HEK293 (cell line): ENCODE results near the gene MED29.

Experiments
- PRDM2 ChIP-seq: fragments of 450-650 bp; formaldehyde crosslinking; IDR thresholded peaks from 2 replicates; pipeline ENCODE4 v1.5.1; 2016; ENCODE audit warnings: missing biosample characterization, missing genetic modification characterization, borderline replicate concordance
- REPIN1 ChIP-seq: fragments of 450-650 bp; formaldehyde crosslinking; IDR thresholded peaks from 2 replicates; pipeline ENCODE4 v1.5.1; 2017; ENCODE audit warnings: missing biosample characterization, missing genetic modification characterization, low read depth
- TRIM28 ChIP-seq: IDR thresholded peaks from 2 replicates; pipeline ENCODE4 v1.6.1; 2011; ENCODE audit warnings: low read length, control low read depth, borderline replicate concordance
- YY2 ChIP-seq: fragments of 450-650 bp; formaldehyde crosslinking; IDR thresholded peaks from 2 replicates; pipeline ENCODE4 v1.5.1; 2016; ENCODE audit warnings: missing biosample characterization, missing genetic modification characterization
- ZBTB10 ChIP-seq: fragments of 450-650 bp; formaldehyde crosslinking; IDR thresholded peaks from 2 replicates; pipeline ENCODE4 v1.5.1; 2016; ENCODE audit warnings: missing biosample characterization, missing genetic modification characterization
- ZBTB48 ChIP-seq: fragments of 450-650 bp; formaldehyde crosslinking; IDR thresholded peaks from 2 replicates; pipeline ENCODE4 v1.5.1; 2016; ENCODE audit warnings: missing biosample characterization, missing genetic modification characterization
- ZIC2 ChIP-seq: fragments of 450-650 bp; formaldehyde crosslinking; IDR thresholded peaks from 2 replicates; pipeline ENCODE4 v1.5.1; 2016; ENCODE audit warnings: missing biosample characterization, missing genetic modification characterization
- ZNF146 ChIP-seq: fragments of 450-650 bp; formaldehyde crosslinking; IDR thresholded peaks from 2 replicates; pipeline ENCODE4 v1.5.1; 2016; ENCODE audit warnings: missing biosample characterization, missing genetic modification characterization
- ZNF184 ChIP-seq: fragments of 450-650 bp; IDR thresholded peaks from 2 replicates; pipeline ENCODE4 v1.5.1; 2018; ENCODE audit warnings: missing biosample characterization, mild to moderate bottlenecking, missing genetic modification characterization
- ZNF2 ChIP-seq: fragments of 450-650 bp; formaldehyde crosslinking; IDR thresholded peaks from 2 replicates; pipeline ENCODE4 v1.5.1; 2016; ENCODE audit warnings: missing biosample characterization, missing genetic modification characterization
- ZNF239 ChIP-seq: fragments of 450-650 bp; formaldehyde crosslinking; IDR thresholded peaks from 2 replicates; pipeline ENCODE4 v1.5.1; 2016; ENCODE audit warnings: missing biosample characterization, missing genetic modification characterization
- ZNF280C ChIP-seq: fragments of 450-650 bp; formaldehyde crosslinking; IDR thresholded peaks from 2 replicates; pipeline ENCODE4 v1.5.1; 2016; ENCODE audit warnings: missing biosample characterization, missing genetic modification characterization
- ZNF354C ChIP-seq: fragments of 450-650 bp; formaldehyde crosslinking; IDR thresholded peaks from 2 replicates; pipeline ENCODE4 v1.5.1; 2016; ENCODE audit warnings: missing biosample characterization, missing genetic modification characterization, low read depth, borderline replicate concordance
- ZNF362 ChIP-seq: fragments of 450-650 bp; formaldehyde crosslinking; IDR thresholded peaks from 2 replicates; pipeline ENCODE4 v1.5.1; 2016; ENCODE audit warnings: missing biosample characterization, missing genetic modification characterization
- ZNF404 ChIP-seq: fragments of 450-650 bp; formaldehyde crosslinking; IDR thresholded peaks from 2 replicates; pipeline ENCODE4 v1.5.1; 2017; ENCODE audit warnings: missing biosample characterization, missing genetic modification characterization
- ZNF48 ChIP-seq: fragments of 450-650 bp; formaldehyde crosslinking; IDR thresholded peaks from 2 replicates; pipeline ENCODE4 v1.5.1; 2016; ENCODE audit warnings: missing biosample characterization, missing genetic modification characterization
- ZNF501 ChIP-seq: fragments of 450-650 bp; formaldehyde crosslinking; IDR thresholded peaks from 2 replicates; pipeline ENCODE4 v1.5.1; 2016; ENCODE audit warnings: missing biosample characterization, missing genetic modification characterization
- ZNF521 ChIP-seq: fragments of 450-650 bp; formaldehyde crosslinking; IDR thresholded peaks from 2 replicates; pipeline ENCODE4 v1.5.1; 2017; ENCODE audit warnings: missing biosample characterization, mild to moderate bottlenecking, missing genetic modification characterization
- ZNF560 ChIP-seq: fragments of 450-650 bp; formaldehyde crosslinking; IDR thresholded peaks from 2 replicates; pipeline ENCODE4 v1.5.1; 2017; ENCODE audit warnings: missing biosample characterization, missing genetic modification characterization, borderline replicate concordance
- ZNF677 ChIP-seq: fragments of 450-650 bp; IDR thresholded peaks from 2 replicates; pipeline ENCODE4 v1.5.0; 2018; ENCODE audit warnings: missing biosample characterization, mild to moderate bottlenecking, missing genetic modification characterization, moderate library complexity
- ZNF76 ChIP-seq: fragments of 450-650 bp; formaldehyde crosslinking; IDR thresholded peaks from 2 replicates; pipeline ENCODE4; 2016; ENCODE audit warnings: low read depth, missing biosample characterization, missing genetic modification characterization, borderline replicate concordance
- ZNF776 ChIP-seq: fragments of 450-650 bp; formaldehyde crosslinking; IDR thresholded peaks from 2 replicates; pipeline ENCODE4 v1.5.0; 2017; ENCODE audit warnings: missing biosample characterization, missing genetic modification characterization, borderline replicate concordance
- ZSCAN4 ChIP-seq: fragments of 450-650 bp; formaldehyde crosslinking; IDR thresholded peaks from 2 replicates; pipeline ENCODE4 v1.5.1; 2017; ENCODE audit warnings: missing biosample characterization, missing genetic modification characterization
- TF ChIP-seq, protein P1 (sequence below): fragments of 450-650 bp; formaldehyde crosslinking; IDR thresholded peaks from 2 replicates; pipeline ENCODE4 v1.5.1; 2016; ENCODE audit warnings: missing biosample characterization, missing genetic modification characterization

Gene MED29

DNA sequence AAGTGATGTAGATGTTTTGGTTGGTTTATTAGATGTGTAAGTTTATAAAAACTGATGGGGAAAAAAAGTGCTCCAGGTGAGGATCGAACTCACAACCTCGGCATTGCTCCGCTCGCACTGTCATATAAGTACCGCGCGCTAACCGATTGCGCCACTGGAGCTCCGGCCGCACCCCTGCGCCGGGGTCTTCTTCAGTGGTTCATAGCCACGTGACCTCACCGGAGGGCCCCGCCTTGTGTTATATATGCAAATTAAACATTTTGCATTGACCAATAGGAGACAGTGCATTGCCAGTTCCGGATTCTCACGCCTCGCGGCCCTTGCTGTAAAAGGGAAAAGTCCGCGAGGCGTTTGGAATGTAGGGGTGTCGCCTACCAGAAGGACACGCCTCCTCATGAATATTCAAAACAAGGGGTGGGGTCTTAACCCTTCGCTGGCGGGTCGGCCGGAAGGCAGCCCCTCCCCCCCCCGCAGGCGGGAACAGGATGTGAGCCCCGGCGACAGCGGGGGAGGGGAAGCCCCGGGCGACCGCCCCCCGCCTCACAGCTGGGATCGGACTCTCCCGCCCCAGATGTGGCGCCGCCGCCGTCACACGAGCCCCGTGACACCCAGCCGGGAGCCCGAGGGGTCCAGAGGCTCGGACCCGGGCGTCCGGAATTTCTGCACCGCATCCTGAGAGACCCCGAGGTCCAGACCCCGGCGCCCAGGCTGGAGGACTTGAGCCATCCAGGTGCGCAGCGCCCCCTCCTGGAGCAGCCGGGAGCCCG, 21.1 kb downstream of the MED29 start, which contains the start of gene PLEKHG2 (continued):
- TF ChIP-seq ZNF239 (tag by site-specific recombination) (peak; percentile 81), ZNF677 (tag by site-specific recombination) (peak; percentile 82), ZSCAN4 (tag by site-specific recombination) (peak; percentile 75), ZNF48 (no peak), ZNF362 (tag by site-specific recombination) (peak; percentile 100), ZNF521 (tag by site-specific recombination) (no peak), ZIC2 (tag by site-specific recombination) (peak; percentile 97), ZBTB48 (no peak; the same call in 1 of the 2 replicates), REPIN1 (tag by site-specific recombination) (peak; percentile 97), ZNF404 (no peak), ZNF2 (peak; percentile 99), ZNF76 (peak; percentile 58), ZBTB10 (tag by site-specific recombination) (peak; percentile 99), YY2 (0 out of 2 replicates have a peak, but pooled peaks have one; percentile 21), ZNF776 (no peak), PRDM2 (no peak), ZNF280C (tag by site-specific recombination) (no peak), ZNF501 (tag by site-specific recombination) (peak; percentile 96), TRIM28 (no peak), ZNF560 (no peak), ZNF184 (tag by site-specific recombination) (peak; percentile 99), ZNF354C (tag by site-specific recombination) (no peak), ZNF146 (tag by site-specific recombination) (0 out of 2 replicates have a peak, but pooled peaks have one; percentile 63)
- TF ChIP-seq, protein P1, sequence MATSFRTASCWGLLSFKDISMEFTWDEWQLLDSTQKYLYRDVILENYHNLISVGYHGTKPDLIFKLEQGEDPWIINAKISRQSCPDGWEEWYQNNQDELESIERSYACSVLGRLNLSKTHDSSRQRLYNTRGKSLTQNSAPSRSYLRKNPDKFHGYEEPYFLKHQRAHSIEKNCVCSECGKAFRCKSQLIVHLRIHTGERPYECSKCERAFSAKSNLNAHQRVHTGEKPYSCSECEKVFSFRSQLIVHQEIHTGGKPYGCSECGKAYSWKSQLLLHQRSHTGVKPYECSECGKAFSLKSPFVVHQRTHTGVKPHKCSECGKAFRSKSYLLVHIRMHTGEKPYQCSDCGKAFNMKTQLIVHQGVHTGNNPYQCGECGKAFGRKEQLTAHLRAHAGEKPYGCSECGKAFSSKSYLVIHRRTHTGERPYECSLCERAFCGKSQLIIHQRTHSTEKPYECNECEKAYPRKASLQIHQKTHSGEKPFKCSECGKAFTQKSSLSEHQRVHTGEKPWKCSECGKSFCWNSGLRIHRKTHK: no peak
